ENCODE measurements around the gene PPDPF. TPM values are rescaled to one million over a fixed set of nuclear protein-coding genes. Genes with fewer than 3 reads are reported as not detected.

PPDPF gene
- total RNA-seq, 1 experiment from 2014 or later: 245 TPM

DNA sequence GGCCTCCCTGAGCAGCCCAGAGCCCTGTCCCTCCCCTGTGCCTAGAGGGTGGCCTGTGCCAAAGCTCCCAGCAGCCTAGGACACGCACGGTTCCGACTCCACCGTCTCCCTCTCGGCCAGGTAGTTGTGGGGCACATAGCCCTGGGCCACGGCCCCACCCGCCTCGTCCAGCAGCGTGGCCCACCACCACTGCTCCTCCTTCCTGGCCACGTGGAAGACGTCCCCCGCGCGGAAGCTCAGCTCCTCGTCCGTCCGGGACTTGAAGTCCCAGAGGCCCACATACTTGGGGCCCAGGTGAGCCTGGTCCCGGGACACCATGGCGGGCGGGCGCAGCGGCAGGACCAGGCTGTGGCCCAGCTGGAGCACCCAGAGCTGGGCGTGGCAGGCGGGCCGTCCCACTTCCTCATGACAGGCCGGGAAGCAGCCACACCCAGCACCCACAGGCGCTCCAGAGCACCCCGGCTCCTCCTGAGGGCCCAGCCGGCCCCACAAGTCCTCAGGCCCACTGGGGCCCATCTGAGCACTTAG, 16.5 kb downstream of the PPDPF start, which contains the start of gene PTK6:
PTK6 (minus strand) TSS at position 380 of the 528 bp plus-strand sequence; CDS start at position 318, 62 bp downstream.
- peak within 1 kb of the TSS; percentile 83 for H3K9ac ChIP-seq (ENCODE audit: low read length)
- ATAC-seq: peak; percentile 57
- TF ChIP-seq EZH2 (IDR thresholded peaks at IDR 0.05; ENCODE audit: low read length, unreplicated experiment) (no peak), EZH2phosphoT487 (IDR thresholded peaks at IDR 0.05; ENCODE audit: borderline replicate concordance, low read length) (no peak)
- TF ChIP-seq, protein P1, sequence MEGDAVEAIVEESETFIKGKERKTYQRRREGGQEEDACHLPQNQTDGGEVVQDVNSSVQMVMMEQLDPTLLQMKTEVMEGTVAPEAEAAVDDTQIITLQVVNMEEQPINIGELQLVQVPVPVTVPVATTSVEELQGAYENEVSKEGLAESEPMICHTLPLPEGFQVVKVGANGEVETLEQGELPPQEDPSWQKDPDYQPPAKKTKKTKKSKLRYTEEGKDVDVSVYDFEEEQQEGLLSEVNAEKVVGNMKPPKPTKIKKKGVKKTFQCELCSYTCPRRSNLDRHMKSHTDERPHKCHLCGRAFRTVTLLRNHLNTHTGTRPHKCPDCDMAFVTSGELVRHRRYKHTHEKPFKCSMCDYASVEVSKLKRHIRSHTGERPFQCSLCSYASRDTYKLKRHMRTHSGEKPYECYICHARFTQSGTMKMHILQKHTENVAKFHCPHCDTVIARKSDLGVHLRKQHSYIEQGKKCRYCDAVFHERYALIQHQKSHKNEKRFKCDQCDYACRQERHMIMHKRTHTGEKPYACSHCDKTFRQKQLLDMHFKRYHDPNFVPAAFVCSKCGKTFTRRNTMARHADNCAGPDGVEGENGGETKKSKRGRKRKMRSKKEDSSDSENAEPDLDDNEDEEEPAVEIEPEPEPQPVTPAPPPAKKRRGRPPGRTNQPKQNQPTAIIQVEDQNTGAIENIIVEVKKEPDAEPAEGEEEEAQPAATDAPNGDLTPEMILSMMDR (conservative IDR thresholded peaks at IDR 0.05; ENCODE audit: low read depth, low read length): no peak
- H3K4me3 ChIP-seq (ENCODE audit: low read length): peak within 1 kb of the TSS; percentile 84
- H3K36me3 ChIP-seq (ENCODE audit: low read depth, low read length): no peaks in the 10 kb centered on the region
- CTCF ChIA-PET: interaction anchor here (0.5 to 2.7 kb wide), 9 partner anchors 17 to 339 kb away, joined by 3 to 76 read pairs (median 4); partner anchors contain the start of genes HELZ2, PPDPF and TPD52L2
- no peaks in the 10 kb centered on the region for H3K9me3 ChIP-seq (ENCODE audit: low read length)
- intact Hi-C loops (cut with micrococcal nuclease): loop anchor here (2.0 to 5.0 kb wide), 6 partner anchors 44 to 420 kb away; partner anchors contain the start of genes GMEB2 and UCKL1
- POLR2A ChIA-PET (ENCODE audit: unreplicated experiment): interaction anchor here (0.5 to 2.2 kb wide), 7 partner anchors 13 to 565 kb away, joined by 3 to 24 read pairs (median 5); partner anchors contain the start of genes GMEB2 and PPDPF
- no peaks in the 10 kb centered on the region for H4K20me1 ChIP-seq (ENCODE audit: low read length)
- peaks cover 33% of the 10 kb centered on the region for H3K4me1 ChIP-seq (ENCODE audit: insufficient read depth, low read length)
- no peaks in the 10 kb centered on the region for H3F3A ChIP-seq (ENCODE audit: low read length, unreplicated experiment)
- no peaks in the 10 kb centered on the region for H3K27me3 ChIP-seq (ENCODE audit: low read length)
- H3K79me2 ChIP-seq (ENCODE audit: low read length): peaks cover 11% of the 10 kb centered on the region
- H3K4me2 ChIP-seq (ENCODE audit: low read length): peak within 1 kb of the TSS; percentile 100
- peak; percentile 75 for DNase-seq
- peak within 1 kb of the TSS; percentile 85 for H3K27ac ChIP-seq (ENCODE audit: low read length)
- H2AFZ ChIP-seq (ENCODE audit: low read length): peak within 1 kb of the TSS; percentile 64
- no peaks in the 10 kb centered on the region for H3K9me2 ChIP-seq (replicated peaks; ENCODE audit: low read length)
- no TSS peak for BruUV-seq (replicated peaks)

DNA sequence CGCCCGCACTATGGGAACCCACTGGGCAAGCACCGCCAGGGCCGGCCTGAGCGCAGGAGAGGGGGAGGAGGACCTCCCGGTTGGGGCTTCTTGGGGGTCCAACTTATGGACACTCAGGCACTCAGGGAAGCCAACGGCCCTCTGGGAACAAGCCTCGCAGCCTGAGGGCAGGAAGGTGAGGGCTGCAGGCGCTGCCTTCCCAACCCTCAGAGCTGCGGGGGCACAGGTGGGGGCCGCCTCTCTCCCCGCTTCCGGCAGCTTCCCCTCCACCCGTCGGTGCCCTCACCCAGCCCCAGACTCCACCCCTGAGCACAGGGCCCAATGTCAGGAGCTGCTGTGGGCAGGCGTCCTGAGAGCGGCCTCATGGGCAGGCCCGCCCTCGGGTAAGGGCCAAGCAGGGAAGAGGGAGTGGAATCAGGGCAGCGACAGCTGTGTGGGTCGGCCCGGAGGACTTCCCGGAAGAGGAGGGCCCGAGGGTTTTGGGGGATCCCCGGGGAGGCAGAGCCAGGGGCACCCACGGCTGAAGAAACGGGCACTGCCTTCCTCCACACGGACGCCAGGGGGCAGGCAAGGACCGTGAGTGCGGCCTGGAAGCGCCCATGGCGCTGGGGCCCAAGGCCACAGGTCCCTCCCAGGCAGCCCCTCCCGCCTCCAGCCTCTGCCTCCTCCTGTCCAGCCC, 17.1 kb downstream of the PPDPF start:
- peak overlapping the region; percentile 84 for H3K4me3 ChIP-seq (ENCODE audit: low read length)
- BruUV-seq (replicated peaks): TSS peak; percentile 70
- TF ChIP-seq EZH2 (IDR thresholded peaks at IDR 0.05; ENCODE audit: low read length, unreplicated experiment): no peak
- TF ChIP-seq EZH2phosphoT487 (IDR thresholded peaks at IDR 0.05; ENCODE audit: borderline replicate concordance, low read length): no peak
- TF ChIP-seq, protein P1 (conservative IDR thresholded peaks at IDR 0.05; ENCODE audit: low read depth, low read length): peak; percentile 84

More for the DNA sequence above, 17.1 kb downstream of the PPDPF start:
- ATAC-seq: peak; percentile 85
- intact Hi-C loops (cut with micrococcal nuclease): loop anchor here (2.0 to 5.0 kb wide), 7 partner anchors 37 to 420 kb away; partner anchors contain the start of genes GMEB2, HELZ2 and UCKL1
- Histone ChIP-seq H3K27ac (ENCODE audit: low read length) (peak overlapping the region; percentile 85), H3K4me2 (ENCODE audit: low read length) (peak overlapping the region; percentile 100), H3K27me3 (ENCODE audit: low read length) (no peaks in the 10 kb centered on the region), H3K9me3 (ENCODE audit: low read length) (no peaks in the 10 kb centered on the region), H3K36me3 (ENCODE audit: low read depth, low read length) (no peaks in the 10 kb centered on the region), H3K9me2 (replicated peaks; ENCODE audit: low read length) (no peaks in the 10 kb centered on the region), H4K20me1 (ENCODE audit: low read length) (no peaks in the 10 kb centered on the region), H3K4me1 (ENCODE audit: insufficient read depth, low read length) (peaks cover 33% of the 10 kb centered on the region), H3F3A (ENCODE audit: low read length, unreplicated experiment) (no peaks in the 10 kb centered on the region), H3K79me2 (ENCODE audit: low read length) (peaks cover 11% of the 10 kb centered on the region), H3K9ac (ENCODE audit: low read length) (peak overlapping the region; percentile 83), H2AFZ (ENCODE audit: low read length) (peak overlapping the region; percentile 64)
- DNase-seq: peak; percentile 98
- ChIA-PET POLR2A (ENCODE audit: unreplicated experiment) (interaction anchor here (0.5 to 2.2 kb wide), 3 partner anchors 17 to 203 kb away, joined by 3 to 24 read pairs (median 17); partner anchors contain the start of gene PPDPF), CTCF (interaction anchor here (0.5 to 2.7 kb wide), 14 partner anchors 17 to 436 kb away, joined by 3 to 76 read pairs (median 4); partner anchors contain the start of genes GMEB2, HELZ2, PPDPF and TPD52L2)
